Lung (tissue), 12 donors: Measurements from ENCODE around the gene MTHFD2L. TPM values are rescaled to one million over a fixed set of nuclear protein-coding genes. Genes with fewer than 3 reads are reported as not detected.

Experiments used
- ATAC-seq: fragments of 200-7000 bp; cut with Tn5 transposase; one replicate; pipeline ENCODE4 v1.9.1; 2020; ENCODE audit warnings: moderate number of reproducible peaks; ENCODE audit not compliant: insufficient read depth, low FRiP score
- DNase-seq, 3 donors: peaks; one replicate each; pipeline ENCODE4 v3.0.0-alpha.2; 2013 to 2017
- H3K27ac ChIP-seq, 2 donors: one replicate each; pipeline ENCODE4 v1.5.1; 2013; ENCODE audit warnings: mild to moderate bottlenecking in 2 of 2, moderate library complexity in 2 of 2, control low read depth in 1 of 2, inconsistent platforms in 1 of 2, low read depth in 1 of 2, low read length in 1 of 2
- H3K27me3 ChIP-seq, 3 donors: one replicate each; pipeline ENCODE4 v1.5.1; 2013; ENCODE audit warnings: low read length in 2 of 3; ENCODE audit not compliant: control insufficient read depth in 3 of 3, insufficient read depth in 3 of 3
- H3K36me3 ChIP-seq, 4 donors: one replicate each; pipeline ENCODE4 v1.5.1; 2013; ENCODE audit warnings: low read length in 4 of 4, mild to moderate bottlenecking in 1 of 4, moderate library complexity in 1 of 4; ENCODE audit not compliant: control insufficient read depth in 4 of 4, insufficient read depth in 4 of 4
- H3K4me1 ChIP-seq, 5 donors: one replicate each; pipeline ENCODE4 v1.5.1; 2013; ENCODE audit warnings: low read length in 5 of 5, mild to moderate bottlenecking in 2 of 5, moderate library complexity in 1 of 5; ENCODE audit not compliant: control insufficient read depth in 5 of 5, insufficient read depth in 5 of 5
- H3K4me3 ChIP-seq: one replicate; pipeline ENCODE4 v1.5.1; 2013; ENCODE audit warnings: mild to moderate bottlenecking, control low read depth, moderate library complexity
- H3K9ac ChIP-seq, 2 donors: one replicate each; pipeline ENCODE4 v1.5.1; 2013; ENCODE audit warnings: low read length in 2 of 2, control low read depth in 1 of 2; ENCODE audit not compliant: insufficient read depth in 1 of 2
- H3K9me3 ChIP-seq, 4 donors: one replicate each; pipeline ENCODE4 v1.5.1; 2013; ENCODE audit warnings: low read length in 3 of 4, mild to moderate bottlenecking in 1 of 4, moderate library complexity in 1 of 4; ENCODE audit not compliant: control insufficient read depth in 4 of 4, insufficient read depth in 3 of 4
- CTCF ChIP-seq: IDR thresholded peaks from 2 replicates; pipeline ENCODE4 v1.5.1; 2012; ENCODE audit warnings: mild to moderate bottlenecking; ENCODE audit errors: control extremely low read depth, extremely low read depth
- WGBS, 2 donors: extraction: QIAGEN DNeasy Blood & Tissue Kit; methylation state at CpG; one replicate each; pipeline ENCODE4 v1.1.7; 2013; 5-methylcytosine and 5-hydroxymethylcytosine counted together
- polyA plus RNA-seq, 2 donors: library from polyadenylated mRNA; stranded (reverse); fragments of 200-250 nt; gene quantifications; one replicate each; pipeline ENCODE4 v1.2.1, GENCODE V29; 2013
- total RNA-seq, 2 donors: library from RNA; depleted of rRNA in 1 of 2; stranded (reverse); fragments of >200 nt in 1 of 2; gene quantifications; one replicate each; pipeline ENCODE4 v1.2.1, GENCODE V29; 2014 to 2021
- donor health status: control.
- donor health status: control.
- donor health status: Bipolar disorder and iron deficiency.
- donor health status: healthy.
- donor health status: DM: yes; HTN: yes; CAD: no.

The MTHFD2L gene
- total and polyA plus RNA-seq, 4 donors: 11.9 to 32.1 (median 15.4) TPM

- no peak overlapping the region for H3K9ac ChIP-seq
- peaks cover 0 to 7% (median 1%) of the 10 kb centered on the region in 5 donors for H3K4me1 ChIP-seq
- ATAC-seq: no peak
- peaks cover 0 to 1% (median 0%) of the 10 kb centered on the region in 4 donors for H3K36me3 ChIP-seq
- H3K27me3 ChIP-seq: no peaks in the 10 kb centered on the region
- no peak for TF ChIP-seq CTCF
- no peak overlapping the region for H3K4me3 ChIP-seq
- no peak overlapping the region for H3K27ac ChIP-seq
- no peaks in the 10 kb centered on the region for H3K9me3 ChIP-seq
- DNase-seq: no peak
Measured at GRCh38 chr4:74263551-74263950, 105.6 kb downstream of the MTHFD2L start.

GRCh38 chr4:74266081-74266480, 108.2 kb downstream of the MTHFD2L start:
- peaks cover 0 to 4% (median 0%) of the 10 kb centered on the region in 5 donors for H3K4me1 ChIP-seq
- no peak for DNase-seq
- no peak for ATAC-seq
- H3K36me3 ChIP-seq: peaks cover 0 to 1% (median 0%) of the 10 kb centered on the region in 4 donors
- no peaks in the 10 kb centered on the region for H3K27me3 ChIP-seq
- no peak for TF ChIP-seq CTCF
- H3K27ac ChIP-seq: no peak overlapping the region
- peaks cover 0 to 2% (median 0%) of the 10 kb centered on the region in 4 donors for H3K9me3 ChIP-seq
- H3K4me3 ChIP-seq: no peak overlapping the region
- H3K9ac ChIP-seq: no peak overlapping the region

GRCh38 chr4:74267998-74268606, 110.2 kb downstream of the MTHFD2L start:
- Histone ChIP-seq H3K4me3 (no peak overlapping the region), H3K4me1 (peaks cover 0 to 6% (median 0%) of the 10 kb centered on the region in 5 donors), H3K36me3 (peaks cover 0 to 1% (median 0%) of the 10 kb centered on the region in 4 donors), H3K27ac (no peak overlapping the region), H3K9ac (no peak overlapping the region), H3K9me3 (peaks cover 0 to 3% (median 0%) of the 10 kb centered on the region in 4 donors), H3K27me3 (no peaks in the 10 kb centered on the region)
- ATAC-seq (no peak), DNase-seq (no peak)
- no peak for TF ChIP-seq CTCF

- Histone ChIP-seq H3K4me3 (no peak overlapping the region), H3K27me3 (no peaks in the 10 kb centered on the region), H3K9me3 (peaks cover 0 to 3% (median 0%) of the 10 kb centered on the region in 4 donors), H3K9ac (no peak overlapping the region), H3K27ac (no peak overlapping the region), H3K36me3 (peaks cover 0 to 1% (median 0%) of the 10 kb centered on the region in 4 donors), H3K4me1 (peaks cover 0 to 7% (median 0%) of the 10 kb centered on the region in 5 donors)
- no peak for ATAC-seq
- TF ChIP-seq CTCF: no peak
- no peak for DNase-seq
- 97 to 98% methylated on average over 2 of the region's 2 CpGs for WGBS, 2 donors
Measured at GRCh38 chr4:74268643-74269042, 110.7 kb downstream of the MTHFD2L start.
